Measurements from ENCODE around the gene ALDOB.

The ALDOB gene

DNA sequence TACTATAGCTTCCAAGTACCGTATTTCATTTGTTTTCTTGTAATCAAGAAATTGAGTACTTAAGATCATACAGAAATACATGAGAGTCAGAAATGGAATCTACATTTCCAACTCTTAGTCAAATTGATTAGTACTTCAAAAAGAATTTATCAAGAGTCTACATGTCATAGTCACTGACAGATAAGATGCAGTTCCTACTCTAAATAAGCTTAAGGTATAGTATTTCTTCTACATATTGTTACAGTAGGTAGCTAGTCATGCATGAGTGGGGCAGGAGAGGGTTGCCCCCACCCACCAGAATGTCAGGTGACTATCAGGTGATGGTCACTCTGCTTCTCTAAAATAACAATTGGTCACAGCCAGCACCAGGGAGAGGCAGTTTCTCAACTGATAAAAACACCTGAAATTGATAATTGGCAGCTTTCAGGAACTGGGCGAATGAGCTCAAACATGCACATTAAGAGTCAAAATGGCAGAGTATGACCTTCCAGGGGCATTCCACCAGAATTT lies 53.7 kb downstream of the ALDOB start:
- no peak for DNase-seq

DNA sequence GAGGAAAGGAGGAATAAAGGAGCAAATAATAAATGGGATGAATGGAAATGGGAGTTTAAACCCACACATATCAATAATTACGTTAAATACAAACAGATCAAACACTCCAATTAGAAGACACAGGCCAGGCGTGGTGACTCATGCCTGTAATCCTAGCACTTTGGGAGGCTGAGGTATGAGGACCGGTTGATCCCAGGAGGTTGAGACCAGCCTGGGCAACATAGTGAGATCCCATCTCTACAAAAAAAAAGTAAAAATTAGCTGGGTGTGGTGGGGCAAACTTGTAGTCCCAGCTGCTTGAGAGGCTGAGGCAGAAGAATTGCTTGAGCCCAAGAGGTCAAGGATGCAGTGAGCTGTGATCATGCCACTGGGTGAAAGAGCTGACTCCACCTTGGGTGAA lies 54.5 kb downstream of the ALDOB start:
- no peak for DNase-seq

DNA sequence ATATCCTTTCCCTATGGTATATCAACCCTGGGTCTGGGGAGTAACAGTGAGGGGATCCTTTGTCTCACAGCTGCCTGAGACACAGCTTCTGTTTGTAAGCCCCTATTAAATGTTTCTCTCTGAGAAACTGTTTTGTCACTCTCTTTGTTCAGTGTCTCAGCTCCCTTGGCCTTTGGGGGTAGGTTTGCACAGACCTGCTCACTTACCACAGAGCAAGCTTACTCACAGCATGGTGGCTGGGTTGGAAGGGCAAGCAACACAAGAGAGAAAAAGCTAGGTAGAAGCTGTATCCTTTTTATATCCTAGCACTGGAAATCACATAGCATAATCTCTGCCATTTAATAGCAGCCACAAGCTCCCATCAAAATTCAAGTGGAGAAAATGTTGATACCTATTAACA lies 55.3 kb downstream of the ALDOB start:
- no peak for DNase-seq

DNA sequence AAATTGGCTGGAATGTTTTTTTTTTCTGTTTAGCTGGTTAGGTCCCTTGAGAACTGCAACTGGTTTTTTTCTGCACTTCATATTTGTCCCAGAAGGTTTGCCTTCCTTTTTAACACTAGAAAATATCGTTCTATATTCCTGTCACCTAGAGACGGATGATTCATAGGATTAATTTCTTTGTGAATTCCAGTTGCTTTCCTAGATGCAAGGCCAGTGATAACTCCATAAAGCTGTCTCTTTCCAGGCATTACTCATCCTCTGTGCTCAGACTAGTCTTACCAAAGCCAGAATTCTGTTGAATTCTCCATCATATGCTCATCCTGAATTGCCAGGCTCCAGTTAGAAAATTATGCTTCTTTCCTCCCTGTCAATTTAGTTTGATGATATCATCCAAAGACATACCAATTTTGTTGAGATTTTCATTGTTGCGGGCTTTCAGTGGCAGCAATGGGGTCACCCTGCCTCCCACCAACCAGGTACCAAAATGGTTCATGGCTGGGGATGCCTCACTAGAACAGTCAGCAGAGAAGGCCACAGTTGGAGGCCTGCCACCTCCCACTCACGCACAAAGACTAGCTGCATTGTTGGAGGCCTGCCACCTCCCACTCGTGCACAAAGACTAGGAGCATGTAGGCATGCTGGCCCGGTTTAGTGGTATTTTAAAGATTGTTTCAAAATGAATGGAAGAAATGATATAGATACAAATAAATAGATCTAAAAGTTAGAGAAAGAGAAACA lies 59.3 kb downstream of the ALDOB start:
- DNase-seq = no peak

GRCh38 chr9:101375546-101375945 lies 60.0 kb downstream of the ALDOB start:
- DNase-seq = no peak

DNA sequence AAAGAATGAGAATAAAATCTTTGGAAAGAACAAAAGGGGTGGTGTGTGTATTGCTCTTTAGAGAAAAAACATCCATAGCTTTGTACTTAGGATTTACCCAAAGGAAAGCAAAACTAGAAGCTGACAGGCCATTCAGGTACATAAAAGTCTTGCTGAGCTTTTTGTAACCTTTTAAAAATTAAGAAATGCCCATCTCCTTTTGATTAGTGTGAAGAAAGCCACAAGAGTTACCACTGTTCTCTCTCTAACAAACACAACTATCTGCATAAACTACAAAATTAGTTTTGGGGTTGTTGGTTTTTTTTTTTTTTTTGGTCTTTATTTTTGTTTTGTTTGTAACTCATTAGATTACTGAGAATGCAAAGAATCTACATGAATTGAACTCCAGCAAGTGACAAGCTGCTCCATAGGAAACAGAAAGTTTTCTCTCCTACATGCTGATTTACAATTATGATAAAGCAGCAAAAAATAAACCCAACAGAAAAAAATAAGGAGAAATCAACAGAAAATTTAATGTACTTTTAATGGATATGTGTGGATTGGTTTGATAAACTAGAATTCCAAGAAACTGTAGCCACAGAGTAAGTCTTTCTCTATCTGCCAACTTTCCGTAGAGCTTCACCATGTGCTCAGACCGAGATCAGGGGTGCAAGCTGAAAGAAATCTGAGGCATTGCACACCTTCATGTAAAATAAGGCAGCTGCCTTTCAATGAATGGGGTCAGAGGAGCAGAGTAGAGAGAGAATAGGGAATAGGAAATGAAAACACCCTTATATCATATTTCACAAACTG lies 63.1 kb downstream of the ALDOB start:
- no peak for DNase-seq

- DNase-seq = no peak
Measured at GRCh38 chr9:101371813-101372212, 63.8 kb downstream of the ALDOB start.
